ENCODE data around the gene TSPAN9. TPM values are rescaled to one million over a fixed set of nuclear protein-coding genes. Genes with fewer than 3 reads are reported as not detected.

Gene TSPAN9
- total RNA-seq, 1 donor from 2014 or later, result 8.4 TPM

DNA sequence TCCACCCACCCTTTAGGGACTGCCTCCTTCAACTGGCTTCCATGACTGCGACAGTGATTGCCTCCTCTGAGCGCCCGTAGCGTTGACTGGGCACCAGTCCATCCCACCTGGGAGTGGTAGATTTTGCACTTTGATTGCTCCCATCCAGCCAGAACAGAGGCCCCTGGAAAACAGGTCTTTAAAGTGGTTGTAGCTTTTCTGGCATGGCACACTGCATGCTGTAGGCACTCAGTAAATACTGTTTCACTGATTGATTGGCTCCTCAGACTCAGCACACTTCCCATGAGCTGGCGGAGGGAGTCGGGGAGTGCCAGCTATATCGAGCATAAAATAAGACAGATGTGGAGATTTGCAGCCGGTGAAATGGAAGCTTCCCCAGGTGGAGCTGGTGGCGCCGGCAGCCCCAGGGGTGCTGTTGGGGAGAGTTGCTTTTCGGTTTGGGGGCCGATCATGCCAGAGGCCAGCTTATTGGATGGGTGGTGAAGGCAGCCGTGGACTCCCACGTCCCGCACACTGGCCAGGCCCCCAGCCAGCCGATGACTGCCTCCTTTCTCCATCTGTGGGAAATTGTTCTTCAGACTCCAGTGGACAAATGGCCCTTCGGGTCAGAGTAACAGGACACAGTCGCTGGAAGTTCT, 200.2 kb downstream of the TSPAN9 start:
- DNase-seq, result no peak

DNA sequence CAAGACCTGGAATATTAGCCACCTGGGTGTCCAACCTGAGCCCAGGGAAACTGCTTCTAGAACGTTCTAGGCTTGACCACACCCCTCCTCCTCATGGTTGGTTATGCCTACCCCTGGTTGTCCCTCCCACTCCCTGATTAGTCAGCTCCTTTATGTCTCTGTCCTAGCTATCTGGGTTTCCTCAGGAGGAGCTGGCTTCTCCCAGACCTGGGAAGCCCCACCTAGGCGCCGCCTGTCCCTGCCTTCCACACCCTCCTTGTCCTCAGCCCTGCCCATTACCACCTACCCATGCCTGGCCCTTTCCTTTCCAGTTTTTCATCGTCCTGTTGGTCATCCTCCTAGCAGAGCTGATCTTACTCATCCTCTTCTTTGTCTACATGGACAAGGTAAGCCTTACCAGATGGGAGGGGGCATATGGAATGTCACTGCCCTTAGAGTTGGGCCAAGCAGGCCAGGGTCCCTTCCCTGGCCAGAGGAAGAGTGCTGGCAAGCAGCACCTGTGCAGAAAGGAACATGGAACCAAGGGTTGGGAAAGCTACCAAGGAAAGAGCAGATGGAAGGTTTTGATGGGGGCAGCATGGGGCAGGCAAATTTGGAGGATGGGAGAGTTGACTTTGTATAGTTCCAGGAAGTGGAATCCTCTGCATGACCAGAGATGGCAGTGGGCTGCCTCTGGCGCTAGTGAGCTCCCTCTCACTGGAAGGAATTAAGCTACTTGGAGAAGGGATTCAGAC, 201.7 kb downstream of the TSPAN9 start:
- no peak for DNase-seq

DNA sequence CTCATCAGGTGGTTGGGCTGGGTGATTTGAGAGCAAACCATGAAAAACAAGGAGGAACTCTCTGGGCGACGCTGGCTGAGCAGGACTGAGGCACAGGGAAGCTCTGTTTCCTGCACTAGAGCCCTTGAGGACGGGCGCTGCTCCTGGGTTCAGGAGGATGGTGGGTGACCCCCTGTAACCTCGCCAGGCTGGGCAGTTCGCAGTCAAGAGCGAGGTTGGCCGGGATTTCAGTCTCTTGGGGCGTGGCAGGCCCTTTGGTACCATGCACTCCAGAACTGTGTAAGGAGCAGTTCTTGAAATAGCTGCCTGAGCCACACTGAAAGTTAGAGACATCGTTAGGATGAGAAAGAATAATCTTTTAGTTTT, 202.2 kb downstream of the TSPAN9 start:
- no peak for DNase-seq

DNA sequence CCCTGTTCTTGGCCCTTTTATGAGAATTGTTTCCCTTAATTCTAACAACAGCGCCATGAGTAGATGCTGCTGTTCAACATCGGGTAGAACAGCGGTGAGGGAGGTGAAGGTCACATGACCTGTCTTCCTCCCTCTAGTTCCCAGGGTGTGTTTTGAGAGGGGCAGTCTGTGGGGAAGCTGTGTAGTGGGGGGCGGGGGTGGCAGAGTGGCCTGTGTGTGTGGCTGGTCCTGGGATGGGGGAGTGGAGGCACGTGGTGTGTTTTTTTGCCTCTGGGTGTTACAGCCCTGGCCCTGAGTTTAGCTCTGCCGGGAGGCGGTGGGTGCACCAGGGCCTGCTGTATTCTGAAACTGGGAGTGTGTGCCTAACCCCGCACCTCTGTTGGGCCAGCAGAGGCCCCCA, 202.7 kb downstream of the TSPAN9 start:
- DNase-seq, result no peak

DNA sequence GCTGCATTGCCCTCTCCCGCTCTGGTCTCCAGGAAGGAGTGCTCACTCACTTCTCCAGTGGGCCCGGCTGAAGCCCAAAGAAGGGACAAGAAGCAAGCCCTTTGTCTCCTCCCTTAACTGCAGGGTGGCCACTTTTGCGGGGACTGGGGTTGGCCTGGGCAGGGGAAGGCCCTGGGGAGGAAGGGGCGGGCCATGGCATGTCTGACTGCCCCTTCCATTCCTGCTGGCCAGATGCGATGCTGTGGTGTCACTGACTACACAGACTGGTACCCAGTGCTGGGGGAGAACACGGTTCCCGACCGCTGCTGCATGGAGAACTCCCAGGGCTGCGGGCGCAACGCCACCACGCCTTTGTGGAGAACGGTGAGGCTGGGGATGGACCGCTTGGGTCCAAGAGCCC, 203.8 kb downstream of the TSPAN9 start:
- no peak for DNase-seq

DNA sequence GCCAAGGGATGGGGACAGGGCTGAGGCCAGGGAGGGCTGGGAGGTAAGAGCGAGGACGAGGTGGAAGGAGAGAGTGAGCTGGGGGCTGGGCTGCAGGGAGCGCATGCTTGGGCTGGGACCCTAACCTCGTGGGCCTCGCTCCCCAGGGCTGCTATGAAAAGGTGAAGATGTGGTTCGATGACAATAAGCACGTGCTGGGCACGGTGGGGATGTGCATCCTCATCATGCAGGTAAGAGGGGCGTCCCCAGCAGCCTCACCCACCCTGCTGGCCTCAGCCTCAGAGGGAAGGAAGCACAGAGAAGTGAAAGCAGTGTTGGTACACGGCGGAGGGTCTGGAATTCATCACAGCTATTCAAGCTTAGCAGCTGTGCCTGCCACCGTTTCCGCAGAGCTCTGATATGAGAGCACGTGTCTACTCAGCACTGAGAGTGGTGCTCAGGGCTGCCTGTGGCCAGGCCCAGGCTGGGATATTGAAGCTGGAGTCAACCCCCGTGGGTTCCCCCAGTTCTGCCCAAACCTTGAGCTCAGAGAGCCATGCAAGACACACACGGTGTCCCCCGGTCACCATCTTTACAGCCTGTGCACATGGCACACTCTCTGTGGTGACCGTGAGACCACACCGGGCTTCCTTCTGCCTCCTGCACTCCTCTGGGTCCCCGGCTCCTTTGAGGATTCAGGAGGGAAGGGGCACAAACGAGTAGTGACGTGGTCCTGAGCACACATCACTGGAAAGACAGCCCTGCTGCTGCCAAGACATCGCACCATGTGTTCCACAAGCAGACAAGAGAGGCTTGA, 204.6 kb downstream of the TSPAN9 start:
- no peak for DNase-seq

DNA sequence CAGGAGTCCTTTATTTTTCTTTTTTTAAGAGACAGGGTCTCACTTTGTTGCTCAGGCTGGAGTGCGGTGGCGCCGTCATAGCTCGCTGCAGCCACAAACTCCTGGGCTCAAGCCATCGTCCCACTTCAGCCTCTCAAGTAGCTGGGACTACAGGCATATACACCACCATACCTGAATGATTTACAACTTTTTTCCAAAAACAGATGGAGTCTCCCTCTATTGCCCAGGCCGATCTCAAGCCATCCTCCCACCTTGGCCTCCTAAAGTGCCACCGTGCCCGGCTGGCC, 205.1 kb downstream of the TSPAN9 start:
- no peak for DNase-seq

DNA sequence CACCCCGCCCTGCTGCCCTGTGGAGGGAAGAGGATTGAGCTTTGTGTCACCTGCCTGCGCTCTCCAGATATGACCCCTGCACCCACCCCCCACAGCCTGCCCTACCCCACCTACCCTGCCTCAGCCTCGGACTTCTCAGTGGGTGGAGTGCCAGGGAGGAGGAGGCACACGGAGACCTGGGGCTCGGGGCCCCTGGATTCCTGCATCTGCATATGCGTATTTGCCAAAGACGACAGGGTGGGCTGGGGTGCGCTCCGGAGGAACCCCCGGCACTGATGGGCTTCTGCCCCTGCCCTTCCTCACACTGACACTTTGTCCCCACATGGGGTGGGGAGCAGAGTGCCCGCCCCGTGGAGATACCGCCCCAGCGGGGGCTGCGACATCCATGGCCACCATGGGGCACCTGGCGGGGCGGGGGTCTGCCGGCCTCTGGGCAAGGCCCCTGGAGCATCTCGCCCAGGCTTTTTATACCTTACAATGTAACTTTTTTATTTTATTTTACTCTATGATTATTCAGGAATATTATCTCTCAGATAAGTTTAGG, 206.0 kb downstream of the TSPAN9 start:
- DNase-seq, result no peak

DNA sequence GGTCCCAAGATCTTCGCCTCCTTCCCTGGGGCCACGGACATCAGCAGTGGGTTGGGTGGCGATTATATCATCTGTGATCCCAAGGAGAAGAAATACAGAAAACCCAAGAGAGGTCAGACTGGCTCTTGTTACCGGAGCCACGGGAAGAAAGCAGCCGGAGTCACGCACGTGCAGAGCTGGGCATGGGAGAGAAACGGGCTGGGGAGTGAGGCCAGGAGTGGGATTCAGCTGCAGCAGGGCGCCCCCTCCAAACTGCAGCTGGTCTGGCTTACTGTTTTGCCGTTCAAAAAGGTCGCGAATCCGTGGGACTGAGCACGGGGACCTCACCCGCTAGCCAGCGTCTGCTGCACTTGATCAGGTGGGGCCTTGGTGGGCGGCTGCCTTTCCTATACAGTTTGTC, 207.2 kb downstream of the TSPAN9 start:
- no peak for DNase-seq

DNA sequence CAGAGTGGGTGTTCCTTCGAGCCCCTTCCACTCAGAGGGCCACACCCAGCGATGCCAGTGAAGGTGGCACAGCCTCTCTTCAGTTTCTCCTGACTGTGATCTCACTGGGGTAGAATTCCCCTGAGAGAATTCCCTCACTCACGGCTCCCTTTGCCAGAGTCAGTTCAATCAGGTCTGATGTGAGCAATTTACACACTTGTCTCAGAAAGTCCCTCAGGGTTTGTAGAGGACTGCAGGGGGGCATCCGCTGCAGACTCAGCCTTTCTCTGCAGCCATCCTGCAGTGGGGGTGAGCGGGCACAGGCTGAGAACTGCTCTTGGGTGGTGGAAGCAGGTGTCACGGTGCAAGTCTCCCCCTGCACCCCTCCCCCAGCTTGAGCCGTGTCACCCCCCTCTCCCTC, 208.4 kb downstream of the TSPAN9 start:
- DNase-seq, result no peak

DNA sequence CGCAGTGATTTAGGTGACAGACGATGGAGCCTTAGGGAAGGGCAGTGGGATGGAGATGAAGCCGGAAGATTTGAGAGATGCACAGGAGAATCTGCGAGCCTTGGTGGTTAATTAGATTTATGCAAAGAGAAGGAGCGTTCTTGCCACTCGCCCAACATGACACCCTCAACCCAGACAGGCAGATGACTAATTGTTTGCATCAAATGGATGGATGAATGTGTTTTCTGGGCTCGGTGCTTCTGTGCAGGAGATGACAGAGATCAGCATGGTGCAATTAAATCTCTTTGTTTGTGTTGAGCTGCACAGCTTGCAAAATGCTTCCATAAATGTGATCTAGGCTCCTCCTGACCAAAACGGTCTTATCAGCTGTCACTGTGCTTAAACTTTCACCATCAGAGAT, 211.5 kb downstream of the TSPAN9 start:
- DNase-seq, result no peak

DNA sequence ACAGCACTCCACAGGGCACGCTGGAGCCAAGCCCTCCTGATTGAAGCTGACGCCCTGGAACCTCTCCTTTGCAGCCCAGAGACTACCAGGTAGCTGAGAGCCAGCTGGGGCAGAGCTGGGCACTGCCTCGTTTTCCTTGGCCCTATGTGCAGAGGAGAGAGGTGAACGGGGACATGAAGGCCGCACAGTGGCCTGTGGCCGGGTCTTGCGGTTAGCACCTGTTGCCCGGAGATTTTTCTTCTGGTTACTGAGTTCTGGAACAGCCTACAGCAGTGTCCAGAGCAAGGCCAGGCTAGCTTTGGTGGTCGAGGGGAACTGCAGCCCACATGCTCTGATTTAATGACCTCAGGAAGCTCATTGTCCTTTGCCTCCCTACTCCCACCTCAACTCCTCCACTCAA, 212.5 kb downstream of the TSPAN9 start:
- no peak for DNase-seq

DNA sequence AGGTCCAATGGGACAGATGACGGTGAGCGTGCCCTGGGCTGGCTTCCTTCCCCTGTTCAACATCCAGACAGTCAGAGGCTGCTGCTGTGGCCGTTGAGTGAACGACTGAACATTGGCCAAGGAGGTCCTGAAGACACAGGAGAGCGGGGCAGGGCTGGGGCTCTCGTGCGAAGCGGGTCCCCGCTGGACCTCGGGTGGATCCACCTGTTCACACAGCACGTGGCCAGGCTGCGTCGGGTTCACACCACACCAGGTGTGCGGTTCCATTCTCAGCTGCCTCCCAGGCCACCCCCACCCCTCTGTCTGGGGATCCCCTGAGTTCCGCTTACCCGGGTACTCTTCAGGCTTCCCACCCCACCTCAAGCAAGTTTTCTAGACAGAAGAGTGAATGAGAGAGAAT, 214.8 kb downstream of the TSPAN9 start:
- DNase-seq, result no peak

DNA sequence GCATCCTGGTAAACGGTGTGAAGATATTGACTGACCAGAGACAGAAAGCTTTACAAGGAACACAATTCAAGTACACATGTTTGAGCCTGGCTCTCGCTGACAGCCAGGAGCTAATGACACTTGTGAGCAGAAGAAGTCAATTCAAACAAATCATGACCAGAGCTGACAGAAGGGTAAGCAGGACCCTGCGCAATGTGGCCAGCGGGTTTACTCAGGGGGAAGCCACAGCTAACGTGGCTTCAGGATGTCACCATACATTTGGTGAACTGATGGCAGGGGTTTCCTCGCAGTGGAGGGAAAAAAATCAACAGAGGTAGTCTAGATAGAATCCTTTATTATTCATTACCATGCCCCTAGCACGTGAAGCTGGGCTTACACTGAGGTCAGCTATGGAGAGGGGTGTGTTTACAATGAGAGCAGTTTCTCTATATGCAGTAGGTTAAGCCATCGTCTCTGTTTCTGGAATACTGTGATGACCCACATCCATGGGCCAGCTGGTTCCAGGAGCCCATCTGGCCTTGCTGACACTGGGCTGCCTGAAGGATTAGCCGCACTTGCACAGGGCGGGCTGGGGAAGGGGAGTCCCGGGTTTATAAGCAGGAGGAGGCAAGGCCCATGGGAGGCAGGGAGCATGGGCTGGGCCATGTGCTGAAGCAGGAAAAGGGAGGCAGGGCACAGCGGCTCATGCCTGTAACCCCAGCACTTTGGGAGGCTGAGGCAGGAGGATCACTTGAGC, 215.7 kb downstream of the TSPAN9 start:
- no peak for DNase-seq

DNA sequence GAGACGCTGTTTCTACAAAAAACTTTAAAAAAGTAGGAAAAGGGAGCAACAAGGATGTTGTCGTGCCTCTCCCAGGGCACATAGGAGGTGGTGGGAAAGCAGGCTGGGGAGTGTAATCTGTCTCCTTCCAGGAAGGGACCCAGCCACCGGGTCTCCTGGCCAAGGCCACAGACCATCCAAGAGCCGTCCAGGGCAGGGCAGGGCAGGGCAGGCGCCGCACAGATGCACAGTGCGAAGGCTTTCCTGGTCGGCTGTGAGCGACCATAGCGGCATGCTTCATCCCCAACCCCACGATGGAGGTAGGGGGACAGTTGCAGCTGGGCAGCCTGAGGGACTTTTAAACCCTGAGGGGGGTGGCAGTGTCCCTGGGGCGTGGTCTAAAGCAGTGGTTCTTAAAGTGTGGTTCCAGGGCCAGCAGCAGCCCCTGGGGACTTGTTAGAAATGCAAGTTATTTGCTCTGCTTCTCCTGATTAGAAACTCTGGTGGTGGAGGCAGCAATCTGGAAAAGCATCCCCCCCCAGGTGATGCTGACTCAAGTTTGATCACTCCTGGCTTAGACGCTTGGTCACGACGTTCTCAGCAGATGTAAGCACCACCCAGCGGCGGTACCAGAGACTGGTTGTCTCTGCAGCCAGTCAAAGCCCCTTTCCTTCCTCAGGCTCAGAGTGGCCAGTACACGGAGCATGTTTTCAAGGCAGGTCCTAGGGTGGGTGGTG, 216.4 kb downstream of the TSPAN9 start:
- DNase-seq, result no peak

DNA sequence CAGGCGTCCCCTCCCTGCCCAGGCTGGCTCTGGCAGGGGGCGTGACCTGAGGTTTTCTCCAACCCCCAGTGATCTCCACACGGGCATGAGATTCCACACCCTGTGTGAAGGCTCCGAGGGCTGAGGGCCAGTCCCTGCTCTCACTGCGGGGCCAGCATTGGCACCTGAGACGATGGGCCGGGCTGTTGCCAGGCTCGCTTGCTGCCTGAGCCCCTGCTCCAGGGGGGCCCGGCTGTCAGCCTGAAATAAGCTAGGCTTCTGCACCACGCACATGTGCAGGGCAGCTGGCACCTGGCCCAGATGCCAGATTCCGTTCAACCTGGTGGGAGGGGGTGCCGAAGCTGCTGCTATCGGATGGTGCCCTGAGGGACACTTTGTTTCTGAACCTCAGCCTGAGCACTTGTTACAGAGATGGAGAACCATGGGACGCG, 217.3 kb downstream of the TSPAN9 start:
- DNase-seq, result no peak

DNA sequence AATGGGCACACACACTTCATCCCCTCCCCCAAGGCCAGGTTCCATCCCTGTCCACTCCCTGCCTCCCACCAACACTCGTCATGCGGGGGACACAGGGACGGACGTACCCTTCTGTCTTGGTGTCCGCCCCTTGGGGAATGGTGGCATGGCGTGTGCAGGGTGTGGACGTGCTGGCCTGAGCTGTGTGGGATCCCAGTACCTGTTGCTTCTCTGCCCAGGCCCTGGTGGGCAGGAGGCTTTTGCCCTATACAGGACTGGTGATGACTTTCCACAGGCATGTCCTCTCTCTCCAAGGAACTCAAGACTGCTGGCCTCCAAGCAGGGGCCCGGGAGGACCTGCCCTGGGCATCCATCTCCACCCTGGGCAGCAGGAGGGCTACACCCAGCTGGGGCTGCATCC, 218.0 kb downstream of the TSPAN9 start:
- no peak for DNase-seq

DNA sequence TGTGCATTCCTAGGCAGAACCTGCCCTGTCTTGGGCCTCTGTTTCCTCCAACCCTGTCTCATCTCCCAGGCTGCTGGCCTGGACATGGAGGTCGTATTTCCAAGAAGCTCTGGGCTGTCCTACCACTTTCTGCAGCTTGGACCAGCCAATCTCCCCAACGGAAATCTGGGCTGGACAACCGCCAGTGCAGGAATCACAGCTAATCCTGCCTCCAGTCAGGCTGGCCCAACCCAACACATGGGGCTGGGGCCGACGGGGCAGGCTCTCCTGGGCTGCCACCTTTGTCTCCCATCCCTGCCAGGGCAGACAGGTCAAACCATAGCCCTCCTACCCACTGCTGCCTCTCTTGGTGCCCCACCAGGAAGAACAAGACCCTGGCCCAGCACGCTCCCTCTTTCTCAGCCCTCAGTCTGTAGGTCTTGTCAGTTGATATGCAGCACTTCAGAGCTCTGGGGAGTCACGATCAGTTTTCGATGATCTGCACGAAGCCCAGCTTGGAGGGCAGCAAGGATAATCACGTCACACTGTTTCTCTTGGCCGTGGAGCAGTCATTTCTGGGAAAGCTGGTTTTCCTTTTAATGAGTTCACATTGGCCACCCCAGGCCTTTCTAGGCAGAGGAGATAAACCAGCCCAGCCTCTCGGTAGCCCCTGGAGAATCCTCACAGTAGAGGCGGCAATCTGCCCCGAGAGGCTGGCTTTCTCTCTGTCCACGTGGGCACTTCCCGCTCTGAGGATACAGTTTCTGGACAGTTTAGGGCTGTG, 218.6 kb downstream of the TSPAN9 start:
- no peak for DNase-seq

DNA sequence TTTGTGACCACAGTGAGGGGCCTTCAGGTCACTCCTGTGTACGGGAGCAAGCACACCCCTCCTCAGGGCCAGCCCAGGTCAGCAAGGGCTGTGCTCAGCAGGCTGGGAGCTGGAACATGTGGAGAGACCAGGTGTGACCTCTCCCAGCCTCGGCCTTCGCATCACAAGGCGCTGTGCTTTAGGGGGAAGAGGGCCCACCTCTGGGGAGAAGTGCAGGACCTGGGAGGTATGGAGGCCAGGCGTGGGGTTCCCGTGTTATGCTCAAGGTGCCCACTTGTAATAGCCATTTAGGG, 219.2 kb downstream of the TSPAN9 start:
- no peak for DNase-seq

DNA sequence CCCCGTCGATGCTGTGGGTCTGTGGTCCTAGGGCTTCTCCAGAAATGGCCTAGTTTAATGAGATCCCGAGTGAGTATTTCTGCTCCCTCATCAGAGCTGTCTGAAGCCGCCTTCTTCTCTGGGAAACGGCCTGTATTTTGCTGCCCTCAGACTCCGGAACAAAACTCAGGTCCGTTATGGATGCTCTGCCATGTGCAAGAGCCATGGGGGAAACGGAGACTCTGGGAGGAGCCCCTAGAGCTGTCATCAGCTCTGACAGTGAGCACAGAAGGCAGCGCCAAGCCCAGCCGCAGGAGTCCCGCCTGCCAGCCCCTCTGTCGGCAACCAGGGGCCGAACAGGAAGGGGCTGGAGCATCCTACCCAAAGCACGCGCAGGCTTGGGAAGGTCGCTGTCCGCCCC, 221.4 kb downstream of the TSPAN9 start:
- no peak for DNase-seq
